ENCODE results near the gene HSDL1.

GRCh38 chr16:84115919-84116719, 28.9 kb downstream of the HSDL1 start:
- no peak for TF ChIP-seq MYC (IDR thresholded peaks at IDR 0.05; ENCODE audit: borderline replicate concordance, low read length)
- TF ChIP-seq ZFP36 (IDR thresholded peaks at IDR 0.05; ENCODE audit: borderline replicate concordance, partially characterized antibody) = no peak
- no peak for TF ChIP-seq ZNF302 (CRISPR knock-in tag; IDR thresholded peaks at IDR 0.05)
- TF ChIP-seq EP300 (IDR thresholded peaks at IDR 0.05) = no peak
- no peak for TF ChIP-seq CTCF (IDR thresholded peaks at IDR 0.05)
- TF ChIP-seq POLR2A (IDR thresholded peaks at IDR 0.05; ENCODE audit: low read length) = no peak
